ENCODE results near the gene SLC36A3. TPM values are rescaled to one million over a fixed set of nuclear protein-coding genes. Genes with fewer than 3 reads are reported as not detected.

Gene SLC36A3
- total and polyA plus RNA-seq, 2 of the 4 experiments (the other 2 are of a cell fraction), result not detected

GRCh38 chr5:151332857-151333256, 29.3 kb upstream of the SLC36A3 start:
- no peaks in the 10 kb centered on the region for H3K36me3 ChIP-seq (ENCODE audit: control insufficient read depth, insufficient read depth, low read length)
- in situ Hi-C loops (cut with MboI; ENCODE audit: low sequenced_read_pairs) (no loop called here), intact Hi-C loops (cut with micrococcal nuclease) (no loop called here), dilution Hi-C loops (cut with HindIII; ENCODE audit: low sequenced_read_pairs, unreplicated experiment) (no loop called here)
- no peak overlapping the region for H2AK9ac ChIP-seq (replicated peaks; ENCODE audit: low read depth, low read length, poor library complexity)
- ChIA-PET CTCF (no interaction called here), POLR2A (ENCODE audit: unreplicated experiment) (no interaction called here)
- TF ChIP-seq RCOR1 (IDR thresholded peaks at IDR 0.05; ENCODE audit: insufficient replicate concordance, low read length) (no peak), NFE2L2 (IDR thresholded peaks at IDR 0.05; ENCODE audit: low read depth, low read length) (no peak), MXI1 (IDR thresholded peaks at IDR 0.05; ENCODE audit: borderline replicate concordance, low read depth, low read length) (no peak), CHD1 (IDR thresholded peaks at IDR 0.05; ENCODE audit: low read depth, low read length) (no peak), RAD21 (IDR thresholded peaks at IDR 0.05; ENCODE audit: low read length) (no peak), MAZ (IDR thresholded peaks at IDR 0.05; ENCODE audit: borderline replicate concordance, low read depth, low read length) (no peak), CTCF (conservative IDR thresholded peaks at IDR 0.05; ENCODE audit: low read depth, low read length) (no peak), CEBPB (IDR thresholded peaks at IDR 0.05; ENCODE audit: low read depth, low read length) (no peak), POLR2A (IDR thresholded peaks at IDR 0.05; ENCODE audit: low read depth, low read length) (no peak)
- H2BK5ac ChIP-seq (ENCODE audit: low read depth, low read length, poor library complexity, severe bottlenecking), result no peak overlapping the region
- no peak overlapping the region for H3K4me2 ChIP-seq (ENCODE audit: low read depth, low read length)
- no peak overlapping the region for H2AK5ac ChIP-seq (ENCODE audit: low read depth, low read length)
- no peaks in the 10 kb centered on the region for H3K79me1 ChIP-seq (ENCODE audit: low read depth in 1 of 2, low read length in 2 of 2)
- H3K18ac ChIP-seq (ENCODE audit: low read depth, low read length), result no peak overlapping the region
- H2BK20ac ChIP-seq (ENCODE audit: low read depth, low read length), result no peak overlapping the region
- H3K14ac ChIP-seq (replicated peaks; ENCODE audit: low read depth, low read length), result no peak overlapping the region
- H2AFZ ChIP-seq (replicated peaks; ENCODE audit: low read length, poor library complexity), result no peak overlapping the region
- no peaks in the 10 kb centered on the region for H3K9me3 ChIP-seq (ENCODE audit: control insufficient read depth, insufficient read depth, low read length)
- no CpG with 5 or more reads among the region's 2 CpGs for WGBS, 2 experiments (ENCODE audit: extremely low coverage in 2 of 2, insufficient read length in 1 of 2)
- no peak overlapping the region for H4K5ac ChIP-seq (ENCODE audit: low read depth, low read length)
- H2BK120ac ChIP-seq (ENCODE audit: low read depth, low read length), result no peak overlapping the region
- no peaks in the 10 kb centered on the region for H3K27me3 ChIP-seq (ENCODE audit: control insufficient read depth, insufficient read depth, low read length)
- H3K4me3 ChIP-seq (ENCODE audit: insufficient read depth, low read depth, low read length), result no peak overlapping the region
- no peak overlapping the region for H4K91ac ChIP-seq (ENCODE audit: insufficient read depth, low read depth, low read length)
- no peak overlapping the region for H2BK15ac ChIP-seq (ENCODE audit: low read depth, low read length)
- no TSS peak for BruUV-seq (replicated peaks)
- DNase-seq, result no peak
- H4K8ac ChIP-seq (ENCODE audit: low read depth in 2 of 2, low read length in 2 of 2), result no peak overlapping the region
- no peak overlapping the region for H3K4ac ChIP-seq (ENCODE audit: low read depth, low read length)
- H4K20me1 ChIP-seq (ENCODE audit: insufficient read depth, low read length), result no peaks in the 10 kb centered on the region
- no peak for ATAC-seq (ENCODE audit: low read depth)
- H3K23ac ChIP-seq (ENCODE audit: low read depth, low read length), result no peak overlapping the region
- no peak overlapping the region for H3K9ac ChIP-seq (ENCODE audit: low read depth, low read length)
- H3K27ac ChIP-seq (ENCODE audit: insufficient read depth, low read length), result no peak overlapping the region
- H3K56ac ChIP-seq (ENCODE audit: extremely low read depth, insufficient read depth, low read length), result no peak overlapping the region
- no peaks in the 10 kb centered on the region for H3K4me1 ChIP-seq (ENCODE audit: control insufficient read depth, insufficient read depth, low read length)
- H3K9me1 ChIP-seq (ENCODE audit: insufficient read depth, low read length), result no peaks in the 10 kb centered on the region

Data from IMR-90 (cell line).